ENCODE measurements around the gene SPEN.

GRCh38 chr1:15833069-15833679, 14.3 kb upstream of the SPEN start:
- TF ChIP-seq EZH2 (IDR thresholded peaks at IDR 0.05; ENCODE audit: borderline replicate concordance, low read depth, low read length, poor library complexity, severe bottlenecking) = no peak
- TF ChIP-seq, protein P1, sequence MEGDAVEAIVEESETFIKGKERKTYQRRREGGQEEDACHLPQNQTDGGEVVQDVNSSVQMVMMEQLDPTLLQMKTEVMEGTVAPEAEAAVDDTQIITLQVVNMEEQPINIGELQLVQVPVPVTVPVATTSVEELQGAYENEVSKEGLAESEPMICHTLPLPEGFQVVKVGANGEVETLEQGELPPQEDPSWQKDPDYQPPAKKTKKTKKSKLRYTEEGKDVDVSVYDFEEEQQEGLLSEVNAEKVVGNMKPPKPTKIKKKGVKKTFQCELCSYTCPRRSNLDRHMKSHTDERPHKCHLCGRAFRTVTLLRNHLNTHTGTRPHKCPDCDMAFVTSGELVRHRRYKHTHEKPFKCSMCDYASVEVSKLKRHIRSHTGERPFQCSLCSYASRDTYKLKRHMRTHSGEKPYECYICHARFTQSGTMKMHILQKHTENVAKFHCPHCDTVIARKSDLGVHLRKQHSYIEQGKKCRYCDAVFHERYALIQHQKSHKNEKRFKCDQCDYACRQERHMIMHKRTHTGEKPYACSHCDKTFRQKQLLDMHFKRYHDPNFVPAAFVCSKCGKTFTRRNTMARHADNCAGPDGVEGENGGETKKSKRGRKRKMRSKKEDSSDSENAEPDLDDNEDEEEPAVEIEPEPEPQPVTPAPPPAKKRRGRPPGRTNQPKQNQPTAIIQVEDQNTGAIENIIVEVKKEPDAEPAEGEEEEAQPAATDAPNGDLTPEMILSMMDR (conservative IDR thresholded peaks at IDR 0.05; ENCODE audit: low read depth, low read length) = no peak
